Middle frontal gyrus (tissue), 1 donor: ENCODE data around the gene RNASEL.

Source experiments
- DNase-seq: peaks from one replicate; pipeline ENCODE4 v3.0.0-alpha.2; 2015; ENCODE audit warnings: low spot score; ENCODE audit errors: extremely low spot score

RNASEL gene

DNA sequence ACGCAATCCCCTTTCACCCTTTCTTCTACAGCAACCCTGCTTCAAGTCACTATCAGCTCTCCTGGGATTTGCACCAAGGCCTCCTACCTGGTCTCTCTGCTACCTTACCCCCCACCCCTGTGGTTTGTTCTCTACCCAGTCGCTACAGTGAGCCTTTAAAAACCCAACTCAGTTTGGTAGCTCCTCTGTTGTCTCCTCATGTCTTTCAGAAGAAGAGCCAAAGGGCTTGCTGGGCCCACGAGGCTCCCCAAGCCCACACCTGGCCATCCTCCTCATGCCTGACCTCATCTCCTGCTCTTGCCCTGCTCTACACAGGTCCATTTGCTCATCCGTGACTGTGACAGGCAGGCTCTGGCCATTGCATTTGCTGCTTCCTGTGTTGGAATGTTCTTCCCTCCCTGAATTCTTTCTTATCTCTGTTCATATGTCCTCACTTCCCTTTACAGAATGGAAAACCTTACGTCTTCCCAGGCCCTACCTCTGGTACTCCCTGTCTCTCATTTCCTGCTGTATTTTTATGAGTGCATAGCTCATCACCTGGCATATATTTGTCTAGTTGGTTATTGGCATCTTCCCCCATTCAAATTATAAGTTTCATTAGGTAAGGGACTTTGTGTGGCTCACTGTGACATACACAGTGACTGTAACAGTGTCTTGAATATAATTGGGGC is 11.8 kb upstream of the RNASEL start:
- no peak for DNase-seq

- DNase-seq, result no peak
Measured at GRCh38 chr1:182600036-182600713, 11.1 kb upstream of the RNASEL start.

GRCh38 chr1:182599339-182599738 is 10.3 kb upstream of the RNASEL start:
- DNase-seq, result no peak

GRCh38 chr1:182598296-182598695 is 9.2 kb upstream of the RNASEL start:
- no peak for DNase-seq

DNA sequence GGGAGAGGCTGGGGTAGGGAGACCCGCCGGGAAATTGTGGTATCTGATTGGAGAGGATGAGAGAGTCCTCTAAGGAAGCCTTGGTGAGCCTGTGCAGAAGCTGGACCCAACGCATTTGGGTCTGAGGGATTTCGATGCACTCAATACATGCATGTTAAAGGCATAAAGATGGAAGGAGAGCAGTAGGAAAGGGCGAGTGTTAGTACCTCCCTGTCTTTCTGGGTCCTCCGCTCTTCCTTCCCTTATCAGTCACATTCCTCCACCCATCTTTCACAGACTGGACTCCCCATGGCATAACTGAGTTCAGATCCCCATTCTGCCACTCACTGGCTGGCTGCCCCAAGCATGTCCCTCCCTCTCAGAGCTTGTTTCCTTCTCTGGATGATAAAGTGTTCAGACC is 7.9 kb upstream of the RNASEL start:
- DNase-seq, result no peak

DNA sequence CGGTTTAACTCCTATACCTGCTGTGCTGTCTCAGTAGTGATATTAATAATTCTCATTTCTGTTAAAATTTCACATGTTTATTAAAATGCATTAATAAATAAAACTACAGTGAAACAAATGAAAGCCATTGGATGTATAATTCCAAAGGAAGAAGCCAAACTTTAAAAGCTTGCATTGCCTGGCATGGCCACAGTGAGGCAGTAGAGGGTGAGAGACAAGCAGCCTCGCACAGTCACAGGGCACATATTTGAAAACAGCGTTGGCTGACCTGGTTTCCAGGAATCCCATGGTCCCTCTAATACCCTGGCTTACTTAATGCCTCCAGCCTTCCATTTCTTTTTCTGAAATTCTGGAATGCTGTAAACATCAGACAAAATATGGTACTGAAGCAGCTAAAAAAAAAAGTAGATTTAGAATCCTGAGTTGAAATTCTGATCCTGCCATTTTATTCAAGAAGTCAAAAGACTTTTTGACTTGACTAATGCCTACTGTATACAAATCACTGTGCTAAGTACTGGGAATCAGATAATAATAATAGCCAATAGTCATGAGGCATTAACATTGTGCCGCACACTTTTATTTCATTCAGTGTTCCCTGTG is 6.7 kb upstream of the RNASEL start:
- DNase-seq, result no peak

DNA sequence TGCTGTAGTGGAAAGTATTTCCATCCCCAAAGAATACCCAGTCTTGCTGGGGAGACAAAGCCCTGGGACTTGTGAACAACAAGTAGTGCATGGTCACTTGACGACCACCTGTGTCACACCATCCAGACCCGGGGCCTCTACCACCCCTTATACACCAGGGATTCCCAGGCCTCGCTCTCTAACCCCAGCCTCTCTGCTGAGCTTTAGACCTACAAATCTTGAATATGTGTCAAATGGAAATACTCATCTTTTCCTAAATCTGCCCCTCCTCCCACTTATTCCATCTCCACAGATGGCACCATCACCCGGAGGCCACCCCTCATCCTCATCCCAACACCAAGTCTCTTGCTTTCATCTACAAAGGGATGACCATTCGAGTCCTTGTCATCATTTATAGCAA is 875 bp upstream of the RNASEL start:
- DNase-seq, result no peak

DNA sequence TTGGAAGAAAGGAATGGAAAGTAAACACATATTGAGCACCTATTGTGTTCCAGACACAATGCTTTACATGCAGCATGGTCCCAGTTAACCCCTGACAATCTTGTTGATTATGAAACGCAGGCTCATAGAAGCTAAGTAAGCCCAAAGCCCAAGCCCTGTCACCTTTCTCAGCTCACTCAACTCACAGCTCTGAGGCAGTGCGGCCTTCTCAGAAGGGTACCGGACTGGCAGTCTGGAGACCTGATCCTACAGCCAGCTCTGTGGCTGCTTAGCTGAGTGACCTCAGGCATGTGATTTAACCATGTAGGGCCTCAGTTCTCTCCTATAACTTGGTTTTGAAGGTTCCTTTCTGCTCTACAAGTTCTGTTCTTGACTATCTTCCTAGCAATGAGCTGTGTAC is 464 bp upstream of the RNASEL start:
- DNase-seq, result no peak

DNA sequence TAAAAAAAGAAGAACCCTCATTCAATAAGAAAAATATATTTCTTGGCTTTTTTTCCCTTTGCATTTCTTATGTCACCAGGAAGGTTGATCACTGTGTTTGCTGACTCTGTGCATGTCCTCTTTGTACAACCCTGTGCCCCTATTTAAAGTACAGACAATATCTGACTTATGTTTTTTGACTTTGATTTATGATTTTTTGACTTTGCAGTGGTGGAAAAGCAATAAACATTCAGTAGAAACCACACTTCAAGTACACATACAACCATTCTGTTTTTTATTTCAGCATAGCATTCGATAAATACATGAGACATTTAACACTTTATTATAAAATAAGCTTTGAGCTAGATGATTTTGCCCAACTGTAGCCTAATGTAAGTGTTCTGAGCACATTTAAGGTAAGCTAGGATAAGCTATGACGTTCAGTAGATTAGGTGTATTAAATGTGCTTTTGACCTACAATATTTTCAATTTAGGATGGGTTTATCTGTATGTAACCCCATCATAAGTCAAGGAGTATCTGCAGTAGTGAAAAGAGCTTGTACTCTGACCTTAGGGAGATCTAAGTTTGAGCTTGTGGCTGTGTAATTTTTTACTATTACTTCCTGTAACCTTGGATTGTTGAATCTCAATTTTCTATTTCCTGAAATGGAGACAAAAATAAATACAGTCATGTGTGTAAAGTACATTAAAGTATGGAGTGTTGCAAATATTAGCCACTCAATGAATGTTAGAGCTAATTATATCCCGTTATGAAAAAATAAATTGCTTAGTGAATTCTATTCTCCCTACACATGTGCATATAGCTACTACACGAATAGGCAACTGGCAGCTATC is 1.2 kb downstream of the RNASEL start:
- no peak for DNase-seq

DNA sequence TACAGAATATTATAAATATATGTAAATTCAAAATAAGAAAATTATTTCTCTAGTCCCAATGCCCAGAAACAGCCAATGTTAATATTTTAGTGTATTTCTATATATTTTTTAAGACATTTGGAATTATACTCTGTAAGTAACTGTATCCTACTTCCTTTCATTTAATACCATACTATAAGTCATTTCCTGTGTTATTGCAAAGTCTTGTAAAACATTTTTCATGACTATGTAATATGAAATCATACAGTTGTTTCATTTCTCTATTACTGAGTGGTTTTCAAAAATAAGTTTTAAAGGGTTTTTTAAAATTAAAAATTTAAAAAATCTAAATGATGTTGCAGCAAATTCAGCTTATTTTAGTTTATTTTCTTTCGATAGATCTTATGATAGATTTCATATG is 2.0 kb downstream of the RNASEL start:
- DNase-seq, result no peak

GRCh38 chr1:182586380-182586779 is 2.7 kb downstream of the RNASEL start:
- DNase-seq, result no peak

- no peak for DNase-seq
Measured at GRCh38 chr1:182584746-182585145, 4.3 kb downstream of the RNASEL start.

GRCh38 chr1:182580736-182581135 is 8.3 kb downstream of the RNASEL start:
- no peak for DNase-seq

DNA sequence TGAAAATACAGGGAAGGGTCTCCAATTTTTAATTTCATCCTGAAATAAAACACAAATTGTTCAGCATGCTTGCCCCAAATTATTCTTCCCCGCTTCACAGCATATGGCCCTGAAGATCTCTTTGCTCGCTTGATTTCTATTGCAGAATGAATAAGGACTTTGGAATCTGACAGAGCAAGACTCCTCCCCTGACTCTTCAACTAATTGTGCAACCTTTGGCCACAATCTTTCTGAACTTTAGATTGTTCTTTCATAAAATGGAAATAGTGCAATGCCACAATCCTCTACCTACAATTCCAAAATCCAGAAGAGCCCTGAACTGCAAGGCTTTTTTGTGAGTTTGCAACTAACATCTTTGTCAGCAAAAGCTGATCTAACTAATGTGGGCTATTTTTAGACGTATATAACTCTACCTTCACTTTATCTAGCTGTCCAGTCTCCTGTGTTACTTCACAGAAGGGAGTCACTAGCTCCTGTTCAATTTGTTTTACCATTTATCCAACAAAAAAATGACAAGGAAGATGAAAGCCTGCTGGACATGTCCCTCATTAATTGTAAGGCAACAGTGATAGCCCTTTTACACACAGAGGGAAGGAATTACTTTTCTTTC is 13.4 kb downstream of the RNASEL start:
- DNase-seq, result no peak

GRCh38 chr1:182574156-182574555 is 14.9 kb downstream of the RNASEL start:
- DNase-seq, result no peak

DNA sequence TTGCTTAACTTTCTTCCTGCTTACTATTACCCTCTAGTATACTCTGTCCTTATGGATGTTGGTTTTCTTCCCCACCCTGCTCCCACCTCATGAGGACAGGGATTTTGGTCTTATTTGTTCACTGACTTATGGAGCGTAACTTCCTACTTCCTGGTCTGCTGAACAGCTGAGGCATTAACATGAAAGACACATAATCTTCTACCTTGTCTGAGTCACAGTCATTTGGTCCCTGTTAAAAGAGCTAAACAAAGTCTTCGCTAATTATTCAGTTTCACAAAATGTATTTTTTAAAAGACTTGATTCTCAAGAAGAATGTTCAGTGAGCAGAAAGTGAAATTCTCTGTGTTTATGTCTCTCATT is 18.5 kb downstream of the RNASEL start:
- no peak for DNase-seq

- no peak for DNase-seq
Measured at GRCh38 chr1:182569939-182570610, 19.0 kb downstream of the RNASEL start.

GRCh38 chr1:182568647-182569284 is 20.3 kb downstream of the RNASEL start:
- DNase-seq, result no peak

DNA sequence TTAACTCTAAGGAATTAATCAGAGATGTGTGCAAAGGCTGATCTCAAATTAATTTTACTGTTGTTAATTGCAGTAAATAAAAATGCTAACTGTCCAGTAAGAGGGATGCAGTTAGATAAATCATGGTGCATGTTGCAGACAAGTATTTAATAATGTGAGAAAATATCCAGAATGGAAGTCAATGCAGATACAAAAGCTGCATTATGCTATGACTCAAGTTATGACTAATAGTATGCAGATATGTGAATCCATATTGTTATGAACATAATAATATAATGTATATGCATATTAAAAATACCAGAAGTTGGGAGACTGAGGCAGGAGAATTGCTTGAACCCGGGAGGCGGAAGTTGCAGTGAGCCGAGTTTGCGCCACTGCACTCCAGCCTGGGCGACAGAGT is 21.4 kb downstream of the RNASEL start:
- no peak for DNase-seq

- DNase-seq, result no peak
Measured at GRCh38 chr1:182565537-182565936, 23.5 kb downstream of the RNASEL start.
